Panc1 (cell line): ENCODE measurements around the gene ALKAL2. TPM values are rescaled to one million over a fixed set of nuclear protein-coding genes. Genes with fewer than 3 reads are reported as not detected.

Experiments
- ATAC-seq: fragments of 200-7000 bp; cut with Tn5 transposase; 2 replicates; pipeline ENCODE4 v1.9.1; 2020; ENCODE audit warnings: mild to moderate bottlenecking, moderate library complexity
- BruUV-seq: library from RNA; stranded (reverse); fragments of 400-500 nt; replicated peaks from 2 replicates; lab custom pipeline; 2021; lab: Mats Ljungman, UMichigan
- CTCF ChIA-PET: fragments of 300-600 bp; sonication (Branson Sonifier 250); formaldehyde crosslinking; loops from one replicate; lab custom pipeline; 2022; ENCODE audit warnings: antibody characterized with exemption; lab: Charles Lee
- POLR2A ChIA-PET: fragments of 300-600 bp; sonication (Branson Sonifier 250); formaldehyde crosslinking; loops from one replicate; lab custom pipeline; 2022; ENCODE audit warnings: antibody characterized with exemption; lab: Charles Lee
- DNase-seq: peaks from one replicate; pipeline ENCODE4 v3.0.0-alpha.2; 2010; ENCODE audit warnings: low read depth, low spot score
- H3K27ac ChIP-seq: 2 replicates; pipeline ENCODE4 v1.5.1; 2011; ENCODE audit warnings: mild to moderate bottlenecking, low read length, inconsistent platforms
- H3K27me3 ChIP-seq: fragments of 200-500 bp; sonication (Bioruptor generic); 2 replicates; pipeline ENCODE4 v1.6.0; 2014; ENCODE audit warnings: low read length, inconsistent platforms; ENCODE audit not compliant: control insufficient read depth, insufficient read depth
- H3K36me3 ChIP-seq: fragments of 200-500 bp; sonication (Bioruptor generic); 2 replicates; pipeline ENCODE4 v1.5.1; 2014; ENCODE audit warnings: inconsistent platforms, mild to moderate bottlenecking, low read length, moderate library complexity; ENCODE audit not compliant: control insufficient read depth, insufficient read depth
- H3K4me1 ChIP-seq: 2 replicates; pipeline ENCODE4 v1.5.1; 2011; ENCODE audit warnings: inconsistent platforms, mild to moderate bottlenecking, low read length, moderate library complexity; ENCODE audit not compliant: control insufficient read depth, insufficient read depth
- H3K4me3 ChIP-seq, 2 experiments: 2 replicates each; pipeline ENCODE4 v1.5.1; 2011 to 2012; ENCODE audit warnings: low read depth in 2 of 2, low read length in 2 of 2, mild to moderate bottlenecking in 2 of 2, inconsistent platforms in 1 of 2, moderate library complexity in 1 of 2
- H3K9me3 ChIP-seq: fragments of 200-500 bp; sonication (Bioruptor generic); 2 replicates; pipeline ENCODE4 v1.5.1; 2014; ENCODE audit warnings: low read depth, mild to moderate bottlenecking, inconsistent platforms, low read length, moderate library complexity; ENCODE audit not compliant: control insufficient read depth, insufficient read depth
- POLR2AphosphoS5 ChIP-seq: IDR thresholded peaks from 2 replicates; pipeline ENCODE4 v1.6.1; 2012; ENCODE audit warnings: mild to moderate bottlenecking, low read depth, low read length, moderate library complexity
- SIN3A ChIP-seq: IDR thresholded peaks from 2 replicates; pipeline ENCODE4 v1.6.1; 2012; ENCODE audit warnings: low read depth, mild to moderate bottlenecking, low read length, moderate library complexity, borderline replicate concordance; ENCODE audit not compliant: insufficient read depth
- TCF7L2 ChIP-seq: IDR thresholded peaks from 2 replicates; pipeline ENCODE4 v1.6.1; 2011; ENCODE audit warnings: mild to moderate bottlenecking, low read depth, low read length, inconsistent platforms
- in situ Hi-C: cut with HindIII; loops from 2 replicates; pipeline ENCODE4 v1.10.0; 2016; ENCODE audit warnings: low sequenced_read_pairs, low pct_unique_long_range_greater_than_20kb
- intact Hi-C: fragments of 100-400 bp; cut with micrococcal nuclease; formaldehyde crosslinking; loops from one replicate; pipeline ENCODE4 v1.10.0; 2022; ENCODE audit not compliant: unreplicated experiment
- total RNA-seq: library from RNA; stranded (reverse); gene quantifications from one replicate; pipeline ENCODE4 v1.2.1, GENCODE V29; 2021; ENCODE audit not compliant: unreplicated experiment
- TF ChIP-seq, protein P1 (sequence below): fragments of 450-650 bp; IDR thresholded peaks from 2 replicates; pipeline ENCODE4 v1.5.1; 2017; ENCODE audit warnings: mild to moderate bottlenecking
- TF ChIP-seq, protein P2 (sequence below), 2 experiments: IDR thresholded peaks; 2 replicates each; pipeline ENCODE4 v1.6.1; 2011 to 2012; ENCODE audit warnings: low read depth in 2 of 2, control low read depth in 1 of 2, low read length in 1 of 2, mild to moderate bottlenecking in 1 of 2, moderate library complexity in 1 of 2; ENCODE audit not compliant: insufficient read depth in 1 of 2

ALKAL2 gene
- total RNA-seq, 1 experiment from 2014 or later, result not detected

DNA sequence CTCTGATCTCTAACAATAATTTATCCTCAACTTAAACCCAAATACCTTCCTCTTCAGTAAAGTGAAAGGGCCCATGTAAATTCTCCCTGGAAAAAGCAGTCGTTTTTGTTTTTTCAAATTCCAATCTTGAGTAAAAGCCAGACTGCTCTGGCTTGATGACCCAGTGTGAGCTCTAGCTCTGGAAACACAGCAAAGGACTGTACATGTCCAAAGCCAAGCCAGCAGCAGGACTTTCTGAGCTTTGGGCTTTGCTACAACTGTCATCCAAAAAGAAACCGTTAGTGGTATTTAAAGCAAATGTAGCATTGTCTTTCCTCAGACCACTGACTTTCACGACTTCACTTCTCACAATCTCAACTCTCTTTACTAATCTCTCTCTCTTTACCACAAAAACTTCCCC is 49.5 kb downstream of the ALKAL2 start:
- H3K36me3 ChIP-seq, result no peaks in the 10 kb centered on the region
- H3K9me3 ChIP-seq, result 0 out of 2 replicates have a peak, but pooled peaks cover 6% of the 10 kb centered on the region
- no TSS peak for BruUV-seq
- POLR2A ChIA-PET, result no interaction called here
- TF ChIP-seq POLR2AphosphoS5, result no peak
- no peak for TF ChIP-seq TCF7L2
- TF ChIP-seq SIN3A, result no peak
- TF ChIP-seq, protein P1, sequence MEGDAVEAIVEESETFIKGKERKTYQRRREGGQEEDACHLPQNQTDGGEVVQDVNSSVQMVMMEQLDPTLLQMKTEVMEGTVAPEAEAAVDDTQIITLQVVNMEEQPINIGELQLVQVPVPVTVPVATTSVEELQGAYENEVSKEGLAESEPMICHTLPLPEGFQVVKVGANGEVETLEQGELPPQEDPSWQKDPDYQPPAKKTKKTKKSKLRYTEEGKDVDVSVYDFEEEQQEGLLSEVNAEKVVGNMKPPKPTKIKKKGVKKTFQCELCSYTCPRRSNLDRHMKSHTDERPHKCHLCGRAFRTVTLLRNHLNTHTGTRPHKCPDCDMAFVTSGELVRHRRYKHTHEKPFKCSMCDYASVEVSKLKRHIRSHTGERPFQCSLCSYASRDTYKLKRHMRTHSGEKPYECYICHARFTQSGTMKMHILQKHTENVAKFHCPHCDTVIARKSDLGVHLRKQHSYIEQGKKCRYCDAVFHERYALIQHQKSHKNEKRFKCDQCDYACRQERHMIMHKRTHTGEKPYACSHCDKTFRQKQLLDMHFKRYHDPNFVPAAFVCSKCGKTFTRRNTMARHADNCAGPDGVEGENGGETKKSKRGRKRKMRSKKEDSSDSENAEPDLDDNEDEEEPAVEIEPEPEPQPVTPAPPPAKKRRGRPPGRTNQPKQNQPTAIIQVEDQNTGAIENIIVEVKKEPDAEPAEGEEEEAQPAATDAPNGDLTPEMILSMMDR, result no peak
- TF ChIP-seq, protein P2, sequence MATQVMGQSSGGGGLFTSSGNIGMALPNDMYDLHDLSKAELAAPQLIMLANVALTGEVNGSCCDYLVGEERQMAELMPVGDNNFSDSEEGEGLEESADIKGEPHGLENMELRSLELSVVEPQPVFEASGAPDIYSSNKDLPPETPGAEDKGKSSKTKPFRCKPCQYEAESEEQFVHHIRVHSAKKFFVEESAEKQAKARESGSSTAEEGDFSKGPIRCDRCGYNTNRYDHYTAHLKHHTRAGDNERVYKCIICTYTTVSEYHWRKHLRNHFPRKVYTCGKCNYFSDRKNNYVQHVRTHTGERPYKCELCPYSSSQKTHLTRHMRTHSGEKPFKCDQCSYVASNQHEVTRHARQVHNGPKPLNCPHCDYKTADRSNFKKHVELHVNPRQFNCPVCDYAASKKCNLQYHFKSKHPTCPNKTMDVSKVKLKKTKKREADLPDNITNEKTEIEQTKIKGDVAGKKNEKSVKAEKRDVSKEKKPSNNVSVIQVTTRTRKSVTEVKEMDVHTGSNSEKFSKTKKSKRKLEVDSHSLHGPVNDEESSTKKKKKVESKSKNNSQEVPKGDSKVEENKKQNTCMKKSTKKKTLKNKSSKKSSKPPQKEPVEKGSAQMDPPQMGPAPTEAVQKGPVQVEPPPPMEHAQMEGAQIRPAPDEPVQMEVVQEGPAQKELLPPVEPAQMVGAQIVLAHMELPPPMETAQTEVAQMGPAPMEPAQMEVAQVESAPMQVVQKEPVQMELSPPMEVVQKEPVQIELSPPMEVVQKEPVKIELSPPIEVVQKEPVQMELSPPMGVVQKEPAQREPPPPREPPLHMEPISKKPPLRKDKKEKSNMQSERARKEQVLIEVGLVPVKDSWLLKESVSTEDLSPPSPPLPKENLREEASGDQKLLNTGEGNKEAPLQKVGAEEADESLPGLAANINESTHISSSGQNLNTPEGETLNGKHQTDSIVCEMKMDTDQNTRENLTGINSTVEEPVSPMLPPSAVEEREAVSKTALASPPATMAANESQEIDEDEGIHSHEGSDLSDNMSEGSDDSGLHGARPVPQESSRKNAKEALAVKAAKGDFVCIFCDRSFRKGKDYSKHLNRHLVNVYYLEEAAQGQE (IDR thresholded peaks at IDR 0.05; ENCODE audit: insufficient read depth in 1 of 2, low read depth in 2 of 2, low read length in 1 of 2), result no peak
- intact Hi-C loops (no loop called here), in situ Hi-C loops (no loop called here)
- CTCF ChIA-PET, result no interaction called here
- H3K27me3 ChIP-seq, result no peaks in the 10 kb centered on the region
- H3K4me3 ChIP-seq, result no peak overlapping the region
- ATAC-seq (no peak), DNase-seq (no peak)
- no peaks in the 10 kb centered on the region for H3K4me1 ChIP-seq
- H3K27ac ChIP-seq, result no peak overlapping the region

DNA sequence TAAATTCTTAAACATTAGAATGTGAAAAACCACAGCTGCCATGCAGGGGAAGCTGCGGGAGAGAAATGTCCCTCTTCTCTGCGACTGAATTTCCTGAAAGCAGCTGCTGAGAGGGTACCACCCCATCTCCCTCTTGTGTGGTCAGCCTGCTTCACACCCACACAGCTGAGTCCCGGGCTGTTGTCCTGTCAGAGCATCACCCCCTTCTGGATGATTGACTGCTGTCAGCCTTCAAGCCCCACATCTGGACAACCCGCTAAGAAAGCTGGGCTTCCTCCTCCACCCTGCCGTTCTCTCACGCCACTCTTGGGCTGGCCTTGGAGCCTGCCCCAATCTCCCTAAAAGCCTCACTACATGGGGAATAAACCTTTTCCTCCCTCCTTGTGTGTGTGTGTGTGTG is 50.0 kb downstream of the ALKAL2 start:
- ChIA-PET POLR2A (interaction anchor here (0.6 kb wide), 1 partner anchor 24 kb away, joined by 3 read pairs; no protein-coding TSS in a partner anchor), CTCF (no interaction called here)
- no peak for TF ChIP-seq POLR2AphosphoS5
- TF ChIP-seq, protein P1, result no peak
- no peak for TF ChIP-seq TCF7L2
- TF ChIP-seq, protein P2 (IDR thresholded peaks at IDR 0.05; ENCODE audit: insufficient read depth in 1 of 2, low read depth in 2 of 2, low read length in 1 of 2), result no peak
- no peak for TF ChIP-seq SIN3A
- DNase-seq (no peak), ATAC-seq (no peak)
- H3K4me3 ChIP-seq, result no peak overlapping the region
- no peaks in the 10 kb centered on the region for H3K4me1 ChIP-seq
- 0 out of 2 replicates have a peak, but pooled peaks cover 3% of the 10 kb centered on the region for H3K9me3 ChIP-seq
- in situ Hi-C loops (no loop called here), intact Hi-C loops (no loop called here)
- BruUV-seq, result TSS peak; percentile 46
- H3K27ac ChIP-seq, result no peak overlapping the region
- H3K36me3 ChIP-seq, result no peaks in the 10 kb centered on the region
- H3K27me3 ChIP-seq, result no peaks in the 10 kb centered on the region
